KOPT-K1 (cell line): ENCODE data around the gene ELMO3.

Experiments
- H3K27ac ChIP-seq: fragments of 200-600 bp; sonication (generic); 2 replicates; pipeline ENCODE4 v1.5.1; 2016; ENCODE audit warnings: antibody characterized with exemption, mild to moderate bottlenecking, low read depth, low read length; ENCODE audit not compliant: poor library complexity, severe bottlenecking
- H3K36me3 ChIP-seq: fragments of 200-600 bp; sonication (generic); 2 replicates; pipeline ENCODE4 v1.5.1; 2017; ENCODE audit warnings: antibody characterized with exemption, mild to moderate bottlenecking, low read length, moderate library complexity; ENCODE audit not compliant: insufficient read depth
- H3K9me3 ChIP-seq: fragments of 200-600 bp; sonication (generic); 2 replicates; pipeline ENCODE4 v1.5.1; 2017; ENCODE audit warnings: antibody characterized with exemption, low read length, mild to moderate bottlenecking; ENCODE audit not compliant: insufficient read depth, poor library complexity, severe bottlenecking

ELMO3 gene

GRCh38 chr16:67170168-67170948, 28.6 kb upstream of the ELMO3 start, which contains the start of gene NOL3:
Gene NOL3 (plus strand): TSS chr16:67170538.
- Histone ChIP-seq H3K36me3 (no peaks in the 10 kb centered on the region), H3K9me3 (no peaks in the 10 kb centered on the region), H3K27ac (peak within 1 kb of the TSS; percentile 54)

DNA sequence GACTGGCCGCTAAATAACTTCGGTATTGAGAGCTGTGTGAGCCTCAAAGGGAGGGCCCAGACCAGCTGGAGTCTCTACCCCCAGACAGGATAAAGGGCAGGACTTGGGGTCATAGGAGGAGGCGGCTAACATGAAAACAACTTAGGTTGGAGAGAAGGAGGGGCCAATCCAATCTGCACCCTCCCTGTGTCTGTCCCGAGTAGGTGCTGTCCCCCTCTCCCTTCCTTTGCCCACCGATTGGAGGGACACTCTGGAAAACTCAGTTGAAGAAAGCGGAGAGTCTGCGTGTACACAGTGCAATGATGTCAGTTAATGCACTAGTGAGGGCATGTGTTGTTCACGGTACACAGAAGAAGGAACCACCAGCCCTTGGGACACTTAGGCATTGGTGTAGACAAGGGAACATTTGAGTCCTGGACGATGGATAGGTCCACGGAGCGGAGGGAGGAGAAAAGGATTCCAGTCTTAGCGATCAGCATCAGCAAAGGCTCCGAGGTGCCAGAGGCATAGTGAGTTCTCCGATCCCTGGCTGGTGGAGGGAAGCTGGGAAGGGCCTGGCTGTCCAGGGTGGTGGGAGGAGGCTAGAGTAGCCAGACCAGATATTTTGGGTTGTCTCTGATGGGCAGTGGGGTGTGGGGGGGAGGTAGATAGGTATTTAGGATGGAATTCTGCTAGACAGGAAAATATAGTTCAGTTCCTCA, 27.8 kb upstream of the ELMO3 start:
- H3K27ac ChIP-seq, result no peak overlapping the region
- no peaks in the 10 kb centered on the region for H3K36me3 ChIP-seq
- no peaks in the 10 kb centered on the region for H3K9me3 ChIP-seq

DNA sequence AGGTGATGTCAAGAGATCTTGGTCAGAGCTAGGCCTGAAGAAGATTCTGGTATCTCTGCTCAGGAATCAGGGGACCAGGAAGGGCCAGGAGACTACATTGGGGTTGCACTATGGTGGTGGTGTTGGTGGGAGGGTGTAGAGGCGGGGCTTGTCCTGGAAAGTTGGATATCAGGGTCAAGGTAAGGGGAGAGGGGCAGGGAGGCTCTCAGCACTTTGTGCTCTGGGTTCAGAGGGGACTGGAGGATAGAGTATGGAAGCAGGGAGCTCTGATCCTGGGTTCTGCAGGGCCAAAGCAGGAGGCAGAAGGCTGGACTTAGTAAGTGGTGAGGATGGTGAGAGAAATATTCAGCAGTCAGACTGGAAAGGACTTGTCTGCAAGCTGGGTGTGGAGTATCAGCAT, 25.6 kb upstream of the ELMO3 start:
- Histone ChIP-seq H3K36me3 (no peaks in the 10 kb centered on the region), H3K27ac (no peak overlapping the region), H3K9me3 (no peaks in the 10 kb centered on the region)

GRCh38 chr16:67173808-67174705, 24.9 kb upstream of the ELMO3 start:
- H3K27ac ChIP-seq, result no peak overlapping the region
- H3K36me3 ChIP-seq, result no peaks in the 10 kb centered on the region
- H3K9me3 ChIP-seq, result no peaks in the 10 kb centered on the region

DNA sequence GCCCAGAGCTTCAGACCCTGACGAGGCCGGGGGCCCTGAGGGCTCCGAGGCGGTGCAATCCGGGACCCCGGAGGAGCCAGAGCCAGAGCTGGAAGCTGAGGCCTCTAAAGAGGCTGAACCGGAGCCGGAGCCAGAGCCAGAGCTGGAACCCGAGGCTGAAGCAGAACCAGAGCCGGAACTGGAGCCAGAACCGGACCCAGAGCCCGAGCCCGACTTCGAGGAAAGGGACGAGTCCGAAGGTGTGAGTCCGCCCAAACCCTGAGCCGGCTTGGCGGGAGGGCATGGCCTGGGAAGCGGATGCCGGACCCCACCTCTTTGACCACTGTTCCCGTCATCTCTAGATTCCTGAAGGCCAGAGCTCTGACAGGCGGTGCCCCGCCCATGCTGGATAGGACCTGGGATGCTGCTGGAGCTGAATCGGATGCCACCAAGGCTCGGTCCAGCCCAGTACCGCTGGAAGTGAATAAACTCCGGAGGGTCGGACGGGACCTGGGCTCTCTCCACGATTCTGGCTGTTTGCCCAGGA, 24.2 kb upstream of the ELMO3 start:
- Histone ChIP-seq H3K27ac (no peak overlapping the region), H3K9me3 (no peaks in the 10 kb centered on the region), H3K36me3 (no peaks in the 10 kb centered on the region; the same call in 1 of the 2 replicates)

DNA sequence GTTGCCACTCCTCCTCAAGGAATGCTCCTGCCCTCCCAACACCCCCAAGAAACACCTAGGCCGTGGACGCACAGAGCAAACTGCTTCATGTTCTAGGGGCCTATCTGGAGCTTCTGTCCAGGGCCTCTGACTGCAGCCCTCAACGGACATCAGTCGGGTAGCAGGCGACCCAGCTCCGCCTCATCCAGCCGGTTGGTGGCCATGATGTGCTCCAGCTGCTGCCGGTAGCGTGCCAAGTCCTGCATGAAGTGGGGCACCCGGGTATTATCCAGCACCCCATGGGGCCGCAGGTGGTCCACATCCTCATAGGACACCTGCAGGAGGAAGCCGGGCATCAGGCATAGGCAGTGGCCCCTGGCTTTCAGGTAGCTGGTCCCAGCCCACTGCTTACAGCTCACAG, 22.3 kb upstream of the ELMO3 start:
- H3K9me3 ChIP-seq, result no peaks in the 10 kb centered on the region
- no peak overlapping the region for H3K27ac ChIP-seq
- H3K36me3 ChIP-seq, result no peaks in the 10 kb centered on the region; the same call in 1 of the 2 replicates

GRCh38 chr16:67177743-67178699, 20.9 kb upstream of the ELMO3 start:
- no peaks in the 10 kb centered on the region; the same call in 1 of the 2 replicates for H3K36me3 ChIP-seq

GRCh38 chr16:67179421-67180080, 19.4 kb upstream of the ELMO3 start:
- no peaks in the 10 kb centered on the region for H3K9me3 ChIP-seq
- H3K27ac ChIP-seq, result no peak overlapping the region
- H3K36me3 ChIP-seq, result no peaks in the 10 kb centered on the region; the same call in 1 of the 2 replicates

More at GRCh38 chr16:67177743-67178699, 20.9 kb upstream of the ELMO3 start:
- H3K27ac ChIP-seq, result no peak overlapping the region
- no peaks in the 10 kb centered on the region for H3K9me3 ChIP-seq

- Histone ChIP-seq H3K27ac (no peak overlapping the region), H3K36me3 (no peaks in the 10 kb centered on the region; the same call in 1 of the 2 replicates), H3K9me3 (no peaks in the 10 kb centered on the region)
Measured at GRCh38 chr16:67180166-67180565, 18.8 kb upstream of the ELMO3 start.

DNA sequence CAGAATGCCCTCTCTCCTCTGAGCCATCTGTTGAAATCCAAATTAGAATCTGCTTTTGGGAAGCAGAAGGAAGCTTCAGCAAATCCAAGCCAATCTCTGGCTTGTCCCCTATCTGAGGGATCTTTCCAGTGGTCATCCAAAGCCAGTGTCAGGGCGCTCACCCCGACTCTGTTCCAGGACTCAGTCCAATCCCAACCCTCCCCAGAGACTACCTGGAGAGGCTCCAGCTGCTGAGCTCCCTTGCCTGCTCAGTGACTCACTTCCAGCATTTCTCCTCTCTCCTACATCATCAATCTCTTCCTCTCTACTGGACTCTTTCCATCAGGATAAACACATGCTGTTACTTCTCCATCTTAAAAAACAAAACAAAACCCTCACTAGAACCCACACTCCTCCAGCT, 17.6 kb upstream of the ELMO3 start:
- Histone ChIP-seq H3K27ac (no peak overlapping the region), H3K9me3 (no peaks in the 10 kb centered on the region), H3K36me3 (no peaks in the 10 kb centered on the region; the same call in 1 of the 2 replicates)

GRCh38 chr16:67182288-67182687, 16.6 kb upstream of the ELMO3 start:
- no peak overlapping the region for H3K27ac ChIP-seq

DNA sequence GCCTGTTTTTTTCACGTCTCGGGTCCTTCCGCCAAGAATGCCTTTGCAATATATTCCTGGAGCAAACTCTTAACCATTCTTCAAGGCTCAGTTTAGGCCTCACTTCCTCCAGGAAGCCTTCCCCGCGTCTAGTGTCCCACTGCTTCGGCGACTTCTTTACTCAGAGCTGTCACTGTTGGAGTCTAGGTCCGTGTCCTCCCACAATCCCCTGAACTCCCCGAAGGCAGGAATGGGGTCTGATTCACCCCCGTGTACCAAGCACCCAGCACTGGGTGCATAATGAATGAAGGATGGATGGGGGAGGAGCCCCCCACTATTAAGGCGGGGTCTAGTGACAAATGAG, 15.7 kb upstream of the ELMO3 start:
- Histone ChIP-seq H3K9me3 (no peaks in the 10 kb centered on the region), H3K36me3 (no peaks in the 10 kb centered on the region; the same call in 1 of the 2 replicates), H3K27ac (peak overlapping the region; percentile 82)

More at GRCh38 chr16:67182288-67182687, 16.6 kb upstream of the ELMO3 start:
- no peaks in the 10 kb centered on the region; the same call in 1 of the 2 replicates for H3K36me3 ChIP-seq
- no peaks in the 10 kb centered on the region for H3K9me3 ChIP-seq

GRCh38 chr16:67183627-67184452, 15.1 kb upstream of the ELMO3 start, which contains the start of gene MATCAP1:
Gene MATCAP1 (minus strand): TSS chr16:67183963. CDS start chr16:67180610, 3,353 bp downstream.
- Histone ChIP-seq H3K9me3 (no peaks in the 10 kb centered on the region), H3K36me3 (no peaks in the 10 kb centered on the region; the same call in 1 of the 2 replicates), H3K27ac (peak within 1 kb of the TSS; percentile 82)
